Left lobe of liver (tissue), 2 donors: ENCODE data around the gene SCTR. TPM values are rescaled to one million over a fixed set of nuclear protein-coding genes. Genes with fewer than 3 reads are reported as not detected.

ENCODE experiments used
- ATAC-seq: fragments of 200-7000 bp; cut with Tn5 transposase; one replicate; pipeline ENCODE4 v1.9.1; 2020; ENCODE audit warnings: mild to moderate bottlenecking, moderate library complexity
- DNase-seq: peaks from one replicate; pipeline ENCODE4 v3.0.0-alpha.2; 2020; ENCODE audit warnings: low spot score
- total RNA-seq: library from RNA; stranded (reverse); gene quantifications from one replicate; pipeline ENCODE4 v1.2.1, GENCODE V29; 2021
- donor health status: DM: no; HTN: no; CAD: no; lungs with moderate emphysema.
- donor health status: DM: no; HTN: yes; CAD: no.

SCTR gene
- total RNA-seq, 1 donor from 2014 or later, result 0.10 TPM

DNA sequence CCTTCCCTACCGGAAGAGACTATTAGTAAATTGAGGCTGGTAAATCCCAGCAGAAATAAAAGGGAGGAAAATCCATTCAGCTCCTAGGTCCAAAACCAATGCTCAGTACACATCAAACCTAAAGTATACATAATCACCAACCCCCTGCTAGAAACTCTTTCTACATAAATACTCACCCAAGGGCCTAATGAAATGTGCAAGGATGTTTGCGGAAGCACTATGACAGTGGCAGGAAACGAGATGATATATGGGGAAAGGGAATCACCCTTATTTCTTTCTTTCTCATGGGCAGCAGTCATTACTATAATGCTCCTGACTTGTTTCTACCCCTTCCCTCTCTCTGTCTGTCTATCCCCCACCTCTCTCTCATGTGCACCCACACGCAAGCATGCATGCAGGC is 1.3 kb upstream of the SCTR start:
- DNase-seq (no peak), ATAC-seq (no peak)

DNA sequence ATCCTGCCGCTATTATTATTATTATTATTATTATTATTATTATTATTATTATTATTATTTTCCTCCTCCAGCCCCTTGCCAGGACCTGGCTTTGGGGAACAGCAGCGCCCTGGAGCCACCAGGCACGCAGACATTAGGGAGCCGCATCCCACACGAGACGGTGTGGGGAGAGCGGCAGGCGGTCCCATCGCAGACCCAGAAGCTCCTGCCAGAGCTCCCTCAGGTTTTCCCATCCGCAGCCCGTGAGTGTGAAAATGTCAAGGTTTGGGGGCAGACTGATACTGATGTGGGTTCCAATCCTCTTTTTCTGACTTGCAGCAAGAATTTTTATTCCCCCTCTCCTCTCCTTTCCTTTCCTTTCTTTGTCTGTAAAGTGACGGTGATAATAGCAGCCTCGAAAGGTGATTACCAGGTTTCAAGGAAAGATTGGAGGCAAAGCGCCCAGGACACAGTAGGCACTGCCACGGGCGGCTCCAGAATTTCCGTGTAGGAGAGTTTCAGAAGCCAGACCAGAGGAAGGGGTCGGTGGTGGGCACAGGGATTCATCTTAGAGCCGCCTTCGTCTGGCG is 816 bp downstream of the SCTR start:
- DNase-seq, result no peak
- ATAC-seq, result no peak

DNA sequence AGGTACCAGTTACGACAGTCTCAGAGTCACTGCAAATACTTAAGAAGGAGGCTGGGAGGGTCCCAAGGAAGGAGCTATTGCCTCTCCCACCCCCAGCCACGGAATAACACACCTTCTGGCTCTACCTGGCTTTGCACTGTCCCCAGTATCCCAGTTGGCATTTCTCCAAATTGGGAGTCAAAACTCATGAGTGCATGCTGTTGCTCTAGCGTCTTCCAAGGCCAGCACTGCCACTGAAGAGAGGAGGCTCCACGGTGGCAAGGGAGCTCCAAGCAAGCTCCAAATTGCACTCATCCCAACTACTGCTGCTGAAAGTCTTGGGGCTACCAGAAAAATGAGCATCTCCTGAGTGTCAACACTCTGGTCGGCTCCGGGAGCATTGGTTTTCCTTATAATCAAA is 1.6 kb downstream of the SCTR start:
- DNase-seq, result no peak
- no peak for ATAC-seq

DNA sequence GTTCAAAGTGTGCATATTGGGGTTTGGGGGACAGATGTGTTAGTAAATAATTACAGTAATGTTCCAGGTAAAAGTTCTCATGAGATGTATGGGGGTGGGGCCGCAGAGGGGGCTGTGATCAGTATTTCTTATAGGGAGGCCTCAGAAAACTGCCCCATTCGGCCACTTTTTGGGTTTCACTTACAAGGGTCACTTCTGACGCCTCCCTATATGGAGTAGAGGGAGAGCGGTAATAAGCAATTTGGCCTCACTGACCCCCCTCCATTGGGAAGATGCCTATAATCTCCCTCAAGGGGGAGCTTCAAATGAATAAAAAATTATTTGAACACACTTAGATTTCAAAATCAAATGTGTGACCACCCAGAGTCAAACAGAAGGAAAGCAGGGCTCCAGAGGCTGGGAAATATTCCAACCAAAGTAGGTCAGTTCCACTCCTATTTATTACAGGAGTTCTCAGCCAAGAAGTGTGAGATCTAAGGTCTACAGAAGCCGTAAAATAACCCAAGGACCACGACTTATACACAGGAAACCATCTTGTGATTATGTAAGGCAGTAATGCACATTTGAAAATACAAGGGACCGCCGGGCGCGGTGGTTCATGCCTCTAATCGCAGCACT is 2.7 kb downstream of the SCTR start:
- ATAC-seq, result no peak
- DNase-seq, result no peak

DNA sequence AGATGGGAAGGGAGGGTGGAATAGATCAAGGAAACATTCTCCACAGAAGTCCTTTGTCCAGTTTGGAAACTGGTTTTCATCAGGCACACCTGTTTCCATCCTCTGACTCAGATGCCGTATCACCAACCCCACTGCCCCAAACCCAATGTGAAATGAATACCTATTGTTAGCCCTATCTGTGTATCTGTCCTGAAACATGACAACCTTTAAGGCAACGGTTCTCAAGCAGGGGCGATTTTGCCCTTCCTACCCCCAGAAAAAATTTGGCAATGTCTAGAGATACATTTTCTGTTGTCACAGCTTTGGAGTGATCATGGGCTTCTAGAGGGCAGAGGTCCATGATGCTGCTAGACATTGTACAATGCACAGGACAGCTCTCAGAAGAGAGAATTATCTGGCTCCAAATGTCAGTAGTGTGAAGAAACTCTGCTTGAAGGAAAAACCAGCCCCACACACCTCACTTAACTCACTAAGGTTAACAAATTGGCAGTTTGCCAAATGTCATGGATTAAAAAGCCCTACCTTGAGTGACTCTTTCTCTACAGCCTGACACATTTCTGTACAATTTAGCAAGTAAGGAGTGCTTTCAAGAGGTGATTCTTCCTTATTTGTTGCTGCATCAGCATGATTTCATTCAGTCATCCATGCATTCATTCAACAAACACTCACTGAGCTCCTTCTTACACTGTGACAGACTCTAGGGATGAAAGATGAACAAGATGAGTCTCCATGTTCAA is 3.4 kb downstream of the SCTR start:
- DNase-seq (no peak), ATAC-seq (no peak)

DNA sequence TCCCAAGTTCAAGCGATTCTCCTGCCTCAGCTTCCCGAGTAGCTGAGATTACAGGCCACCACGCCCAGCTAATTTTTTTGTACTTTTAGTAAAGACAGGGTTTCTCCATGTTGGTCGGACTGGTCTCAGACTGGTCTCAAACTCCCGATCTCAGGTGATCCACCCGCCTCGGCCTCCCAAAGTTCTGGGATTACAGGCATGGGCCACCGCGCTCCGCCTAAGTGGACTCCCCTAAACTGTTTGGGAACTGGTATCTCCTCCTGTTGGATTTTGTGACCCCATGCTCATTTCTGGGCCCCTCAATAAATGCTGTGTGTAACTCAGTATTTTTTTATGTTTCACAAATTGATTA is 5.2 kb downstream of the SCTR start:
- ATAC-seq (no peak), DNase-seq (no peak)

DNA sequence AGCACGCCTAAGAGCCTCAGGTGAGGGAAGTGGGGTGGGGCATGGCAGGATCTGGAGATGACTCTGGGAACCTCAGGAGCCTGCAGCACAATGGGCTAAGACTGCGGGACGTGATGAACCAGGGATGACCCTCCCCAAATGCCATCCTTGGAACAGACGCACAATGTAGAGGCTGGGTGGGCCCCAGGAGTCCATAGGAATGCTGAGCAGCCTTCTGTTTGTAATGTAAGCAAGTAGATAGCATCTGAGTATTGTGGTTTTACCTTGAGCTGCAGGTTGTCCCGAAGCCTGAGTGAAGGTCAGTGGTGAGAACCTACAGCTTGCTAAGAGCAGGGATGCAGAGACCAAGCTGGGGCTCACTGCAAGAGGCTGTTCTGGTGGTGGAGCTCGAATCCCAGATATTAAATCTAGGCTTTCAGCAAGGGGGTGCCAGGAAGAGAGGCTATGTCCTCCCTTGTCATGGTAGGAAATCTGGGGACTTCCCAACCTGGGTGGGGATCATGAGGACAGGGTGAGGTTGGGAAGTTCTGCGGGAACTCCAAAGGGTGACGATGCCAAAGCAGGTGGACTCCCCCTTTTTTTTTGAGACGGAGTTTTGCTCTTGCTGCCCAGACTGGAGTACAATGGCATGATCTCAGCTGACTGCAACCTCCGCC is 5.8 kb downstream of the SCTR start:
- DNase-seq (no peak), ATAC-seq (no peak)

DNA sequence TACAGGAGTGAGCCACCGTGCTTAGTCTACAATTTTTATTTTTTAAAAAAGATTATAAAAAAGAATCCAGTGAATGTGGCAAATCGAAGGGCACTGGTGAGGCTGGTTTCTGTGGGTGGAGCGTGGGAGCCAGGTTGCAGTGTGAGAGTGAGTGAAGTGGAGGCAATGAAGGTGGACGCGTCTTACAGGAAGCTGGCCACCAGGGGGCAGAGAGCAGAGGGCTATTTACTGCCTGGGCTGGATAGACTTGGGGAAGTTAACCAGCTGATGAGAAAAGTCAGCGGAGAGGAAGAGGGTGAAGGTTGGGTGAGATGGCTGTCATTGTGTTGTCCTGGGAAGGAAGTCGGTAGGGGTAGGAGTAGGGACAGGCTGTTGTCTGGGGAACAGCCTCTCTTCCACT is 6.8 kb downstream of the SCTR start:
- ATAC-seq (peak; percentile 99), DNase-seq (peak; percentile 66)

DNA sequence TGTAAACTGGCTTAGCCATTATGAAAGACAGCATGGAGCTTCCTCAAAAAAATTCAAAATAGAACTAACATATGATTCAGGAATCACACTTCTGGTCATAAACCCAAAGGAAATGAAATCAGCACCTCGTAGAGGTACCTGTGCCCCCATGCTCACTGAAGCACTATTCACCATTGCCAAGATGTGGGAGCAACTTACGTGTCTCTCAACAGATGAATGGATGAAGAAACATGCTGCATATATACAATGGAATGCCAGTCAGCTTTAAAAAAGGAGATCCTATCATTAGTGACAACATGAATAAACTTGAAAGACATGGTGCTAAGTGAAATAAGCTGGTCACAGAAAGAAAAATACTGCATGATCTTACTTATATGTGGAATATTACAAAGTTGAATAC is 8.2 kb downstream of the SCTR start:
- no peak for DNase-seq
- no peak for ATAC-seq

DNA sequence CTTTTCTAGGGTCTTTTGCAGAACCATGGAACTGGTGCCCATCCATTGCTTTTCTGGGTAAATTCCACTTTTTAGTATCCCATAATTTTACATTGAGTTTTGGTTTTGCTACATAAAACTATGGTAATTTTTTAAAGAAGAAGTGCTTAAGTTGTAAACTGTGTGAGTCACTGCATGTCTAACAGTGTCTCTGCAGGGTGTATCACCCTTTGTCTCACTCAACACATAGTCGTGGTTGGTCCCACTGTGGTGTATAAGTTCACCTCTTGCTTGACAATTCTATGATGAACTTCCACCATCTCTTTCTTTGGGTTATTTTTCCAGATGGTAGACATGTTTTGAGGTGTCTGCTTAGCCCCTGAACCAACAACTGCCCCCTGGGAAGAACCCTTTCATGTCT is 10.5 kb downstream of the SCTR start:
- DNase-seq, result no peak
- no peak for ATAC-seq

DNA sequence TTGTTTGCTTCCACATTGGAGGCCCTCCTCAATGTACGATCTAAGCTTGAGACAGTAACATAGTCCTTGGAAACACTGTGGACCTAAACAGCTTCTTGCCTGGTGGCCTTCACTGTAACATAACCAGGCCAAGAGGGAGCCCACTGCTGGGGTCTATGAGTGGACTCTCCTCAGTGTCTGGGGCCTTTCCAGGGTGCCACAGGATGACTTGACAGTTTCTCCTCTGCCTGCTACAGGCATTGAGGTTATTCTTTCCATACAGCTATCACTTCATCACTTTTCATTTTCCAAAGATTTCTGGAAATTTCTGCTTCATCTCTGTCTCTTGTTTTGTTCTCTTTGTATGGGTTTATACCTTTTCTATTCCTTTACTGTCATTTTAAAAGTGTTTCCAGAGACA is 11.3 kb downstream of the SCTR start:
- DNase-seq (no peak), ATAC-seq (no peak)

DNA sequence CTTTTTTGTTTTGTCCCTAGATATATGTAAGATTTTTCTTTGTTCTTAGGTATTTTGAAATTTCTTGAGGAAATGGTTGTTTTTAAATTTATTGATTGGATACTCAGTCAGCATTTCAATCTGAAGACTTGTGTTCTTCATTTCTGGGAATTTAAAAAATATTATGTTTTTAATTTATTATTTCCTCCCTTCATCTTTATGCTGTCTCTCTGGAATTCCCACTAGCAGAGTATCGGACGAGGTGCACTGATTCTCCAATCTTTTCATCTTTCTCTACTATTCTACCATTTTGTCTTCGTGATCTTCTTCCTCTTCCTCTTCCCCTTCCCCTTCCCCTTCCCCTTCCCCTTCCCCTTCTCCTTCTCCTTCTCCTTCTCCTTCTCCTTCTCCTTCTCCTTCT is 12.3 kb downstream of the SCTR start:
- ATAC-seq, result no peak
- DNase-seq, result no peak

DNA sequence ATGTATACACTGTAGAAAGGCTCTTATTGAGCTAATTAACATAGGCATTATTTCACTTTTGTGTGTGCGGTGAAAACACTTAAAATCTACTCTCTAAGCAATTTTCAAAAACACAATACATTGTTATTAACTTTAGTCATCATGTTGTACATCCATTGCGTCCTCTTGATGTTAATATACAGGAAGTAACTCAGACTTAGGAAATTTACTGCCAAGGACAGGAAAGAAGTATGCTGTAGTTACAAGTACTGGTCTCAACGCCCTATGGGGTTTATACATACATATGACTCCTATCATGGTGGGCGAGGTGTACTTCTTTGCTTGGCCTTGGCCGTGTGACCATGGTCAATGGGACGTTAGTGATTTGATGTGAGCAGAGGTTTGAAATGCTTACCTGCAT is 15.5 kb downstream of the SCTR start:
- ATAC-seq, result no peak
- DNase-seq, result no peak

DNA sequence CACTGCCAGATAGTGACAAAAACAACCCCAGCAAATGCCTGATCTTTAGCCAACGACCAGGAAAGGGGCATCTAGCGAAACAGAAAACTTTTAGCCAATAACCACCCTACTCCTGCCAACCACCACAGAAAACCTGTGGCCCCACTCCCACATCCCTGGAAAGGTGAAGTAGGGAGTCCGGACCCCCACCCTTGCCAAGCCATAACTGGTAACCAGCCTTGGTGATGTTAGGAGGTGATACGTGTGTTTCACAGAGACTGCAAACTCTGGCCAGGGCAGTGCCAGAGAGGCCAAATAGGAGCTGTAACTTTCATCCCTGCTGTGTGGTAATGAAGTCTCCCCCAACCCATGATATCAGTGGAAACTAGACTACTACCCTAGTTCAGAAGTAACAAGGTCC is 27.6 kb downstream of the SCTR start:
- DNase-seq, result no peak
- no peak for ATAC-seq

DNA sequence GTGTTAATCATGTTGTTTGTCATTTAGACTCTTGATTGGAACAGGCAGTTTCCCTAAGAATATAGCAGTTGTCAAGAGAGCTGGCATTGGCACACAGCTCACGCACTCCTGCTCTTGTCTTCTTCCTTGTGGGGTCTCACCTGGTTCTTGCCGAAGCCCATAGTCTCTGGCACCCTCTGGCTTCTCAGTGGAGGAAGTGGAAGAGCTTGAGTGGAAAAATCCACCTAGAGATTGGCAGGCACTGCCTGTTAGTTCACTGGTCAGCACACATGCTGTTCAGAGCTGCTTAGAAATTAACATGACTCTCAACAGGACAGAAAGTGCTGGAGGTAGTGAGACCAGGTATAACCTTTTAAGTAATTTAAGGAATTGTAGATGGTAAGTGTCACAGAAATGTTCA is 28.3 kb downstream of the SCTR start:
- ATAC-seq (no peak), DNase-seq (no peak)

DNA sequence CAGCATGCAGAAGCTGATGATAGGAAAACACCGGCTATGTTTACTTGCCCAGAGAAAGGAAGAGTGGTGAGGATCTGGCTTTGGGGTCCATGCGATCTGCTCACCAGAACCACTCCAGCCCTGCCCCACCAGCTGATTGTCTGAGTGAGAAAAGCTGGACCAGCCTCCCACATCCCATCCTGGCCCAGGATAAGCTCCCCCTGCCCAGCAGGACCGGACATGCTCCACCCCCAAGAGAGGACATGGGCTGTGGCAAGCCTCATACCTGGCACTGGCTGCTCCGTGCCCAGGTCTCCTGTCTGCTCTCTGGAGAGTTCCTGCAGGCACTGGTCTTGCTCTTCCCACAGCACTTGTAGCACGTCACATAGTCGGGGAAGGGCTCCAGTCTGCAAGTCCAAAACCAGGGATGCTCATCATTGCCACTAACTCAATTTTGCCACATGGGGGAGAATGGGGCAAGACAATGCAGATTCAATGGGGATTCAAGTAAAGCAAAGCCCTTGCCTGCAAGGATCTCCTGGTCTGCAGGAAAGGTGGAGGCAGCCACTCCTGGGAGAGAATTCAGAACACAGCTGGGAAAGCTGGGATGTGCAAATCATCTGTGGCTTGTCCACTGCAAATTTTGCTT is 30.0 kb downstream of the SCTR start:
- no peak for ATAC-seq
- DNase-seq, result no peak

DNA sequence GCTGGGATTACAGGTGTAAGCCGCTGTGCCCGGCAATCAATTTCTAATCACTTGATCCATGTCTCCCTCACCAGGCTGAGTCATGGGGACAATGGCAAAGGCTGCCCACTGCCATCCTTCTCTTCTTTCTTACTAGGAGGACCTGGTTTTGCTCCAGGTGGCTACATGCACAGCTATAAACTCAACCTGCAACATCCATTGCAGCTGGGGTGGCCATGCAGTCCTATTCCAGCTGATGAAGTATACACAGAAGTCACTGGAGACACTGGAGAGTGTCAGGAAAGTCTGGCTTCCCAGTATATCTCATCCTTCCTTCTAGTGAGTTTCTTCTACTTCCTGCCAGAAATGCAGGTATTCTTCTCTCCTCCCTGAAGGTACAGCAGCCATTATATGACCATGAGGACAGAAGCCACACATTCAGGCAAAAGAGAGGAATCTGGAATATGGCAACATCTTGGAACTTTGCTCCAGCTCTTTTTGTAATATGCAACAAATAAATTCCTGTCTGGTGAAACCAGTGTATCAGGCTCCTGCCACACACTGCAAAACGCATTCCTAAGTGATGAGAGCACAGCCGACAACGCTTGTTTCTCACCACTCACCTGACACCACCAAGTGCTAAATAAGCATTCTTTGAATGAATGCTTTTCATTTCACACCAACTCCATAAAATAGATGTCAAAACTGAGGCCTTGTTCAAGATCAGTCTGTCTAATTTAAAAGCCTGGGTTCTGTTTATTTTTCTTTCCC is 32.3 kb downstream of the SCTR start:
- DNase-seq (no peak), ATAC-seq (no peak)

DNA sequence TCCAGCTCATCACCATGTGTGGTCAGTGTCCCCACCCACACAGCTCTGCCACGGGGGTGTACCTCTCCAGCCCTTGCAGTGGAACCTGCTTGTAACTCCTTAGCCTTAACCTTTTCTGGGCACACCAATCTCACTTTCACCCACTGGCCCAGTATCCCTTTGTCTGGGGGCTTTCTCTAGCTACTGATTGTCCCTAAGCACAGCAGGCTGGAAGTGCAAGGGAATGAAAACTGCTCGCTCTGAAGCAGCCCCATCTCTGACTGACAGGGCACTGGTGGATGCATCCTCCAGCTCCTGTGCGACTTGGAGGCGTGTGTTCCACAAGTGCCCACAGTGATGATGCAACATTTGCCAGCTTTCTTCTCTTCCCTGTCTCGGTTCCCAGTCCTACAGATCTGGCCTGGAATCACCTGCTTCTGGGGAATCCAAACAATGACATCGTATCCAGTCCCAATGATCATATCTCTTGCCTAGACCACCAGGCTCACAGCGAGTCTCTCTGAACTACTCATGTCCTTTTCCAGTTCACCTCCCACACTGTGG is 33.6 kb downstream of the SCTR start:
- no peak for ATAC-seq

DNA sequence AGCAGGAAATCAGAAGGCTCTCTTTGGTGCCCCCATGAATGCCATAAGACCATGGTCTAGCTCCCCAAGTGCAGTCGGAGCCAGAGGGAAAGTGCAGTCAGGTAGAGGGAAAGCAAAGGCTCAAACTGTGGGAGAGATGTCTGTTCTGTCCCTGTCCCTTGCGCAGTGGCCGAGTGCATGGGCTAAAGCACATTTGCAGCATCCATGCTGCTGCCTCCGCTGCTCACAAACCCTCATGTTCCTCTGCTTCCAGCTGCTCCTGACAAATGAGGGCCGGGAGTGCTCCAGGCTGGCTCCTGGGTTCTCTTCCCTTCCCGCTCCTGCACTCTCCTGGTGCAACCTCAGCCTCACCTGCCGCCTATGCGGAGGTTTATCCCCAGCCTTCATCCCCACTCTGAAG is 34.2 kb downstream of the SCTR start:
- no peak for ATAC-seq
- no peak for DNase-seq

More for the DNA sequence above, 33.6 kb downstream of the SCTR start:
- no peak for DNase-seq

DNA sequence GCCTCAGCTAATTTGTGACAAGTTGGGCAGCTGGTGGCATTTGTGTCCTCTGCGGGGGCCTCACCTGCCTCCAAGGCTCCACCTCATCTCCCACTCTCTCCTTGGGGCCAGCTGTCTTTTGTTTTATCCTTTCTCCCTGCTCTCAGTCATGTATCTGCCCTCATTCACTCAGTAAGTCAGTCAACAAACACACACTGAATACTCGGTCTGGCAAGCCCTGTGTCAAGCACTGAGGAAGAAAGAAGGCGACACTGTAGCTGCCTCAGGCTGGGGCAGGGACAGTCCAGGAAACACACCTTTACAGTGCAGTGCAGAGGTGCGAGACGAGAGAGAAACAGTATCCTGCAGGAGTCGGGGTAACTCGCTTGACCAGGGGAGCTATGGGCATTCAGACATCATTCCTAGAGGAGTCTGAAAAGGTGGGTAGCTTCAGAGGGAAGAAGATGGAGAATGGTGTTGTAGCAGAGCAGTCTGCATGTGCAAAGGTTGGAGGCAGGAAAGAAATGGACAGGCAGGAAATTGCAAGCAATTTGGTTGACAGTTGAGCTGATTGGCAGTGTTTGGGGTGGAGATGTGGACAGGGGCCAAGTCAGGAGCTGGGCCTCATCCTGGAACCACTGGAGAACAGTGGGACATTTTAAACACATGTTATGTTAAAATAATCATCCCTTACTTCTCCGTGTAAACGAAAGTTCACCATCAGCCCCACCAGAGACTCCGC is 34.9 kb downstream of the SCTR start:
- ATAC-seq (peak; percentile 9), DNase-seq (peak; percentile 75)
